Retina (tissue), 1 donor: ENCODE results near the gene IMMP2L.
"Not testable (repeated sequence)": the region's sequence is repeated elsewhere in the genome, so short reads cannot be mapped to it uniquely, and the experiment has no call there.

Source experiments
- DNase-seq: peaks from one replicate; pipeline ENCODE4 v3.0.0-alpha.2; 2016

The IMMP2L gene

DNA sequence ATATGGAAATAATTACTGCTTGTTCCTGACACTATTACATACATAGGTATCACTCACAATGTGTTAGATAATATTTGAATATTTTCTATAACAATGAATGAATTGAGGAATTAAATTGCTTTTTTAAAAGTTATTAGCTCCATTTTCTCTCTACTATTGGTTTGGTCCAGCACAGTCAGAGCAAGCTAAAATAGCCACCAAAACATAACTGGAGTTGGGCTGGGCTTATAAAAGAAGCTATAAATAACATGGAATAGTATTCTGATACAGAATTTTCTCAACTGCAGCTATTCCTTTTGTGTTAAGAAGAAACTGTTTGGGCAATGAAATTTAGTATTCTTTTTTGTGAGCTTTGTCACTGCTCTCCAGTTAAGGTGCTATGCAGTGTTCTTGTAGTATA lies 614.0 kb downstream of the IMMP2L start:
- no peak for DNase-seq

DNA sequence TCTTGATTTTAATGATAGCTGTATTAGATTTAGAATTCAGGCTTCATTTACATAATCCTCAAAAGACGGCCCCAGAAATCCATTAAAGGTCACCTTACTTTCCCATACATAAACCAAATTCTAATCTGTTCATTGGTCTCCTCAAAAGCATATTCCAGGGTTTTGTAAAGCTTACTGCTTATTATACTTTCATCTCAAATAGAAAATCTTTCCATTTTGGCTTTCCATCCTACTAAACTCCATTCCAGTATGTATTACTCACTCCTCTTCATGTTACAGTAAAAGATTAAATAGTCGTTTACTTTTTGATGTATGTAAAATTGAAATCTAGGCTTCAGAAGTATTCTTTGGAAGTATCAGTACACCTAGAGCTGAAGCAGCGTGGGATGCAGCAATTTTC lies 614.9 kb downstream of the IMMP2L start:
- DNase-seq = no peak

DNA sequence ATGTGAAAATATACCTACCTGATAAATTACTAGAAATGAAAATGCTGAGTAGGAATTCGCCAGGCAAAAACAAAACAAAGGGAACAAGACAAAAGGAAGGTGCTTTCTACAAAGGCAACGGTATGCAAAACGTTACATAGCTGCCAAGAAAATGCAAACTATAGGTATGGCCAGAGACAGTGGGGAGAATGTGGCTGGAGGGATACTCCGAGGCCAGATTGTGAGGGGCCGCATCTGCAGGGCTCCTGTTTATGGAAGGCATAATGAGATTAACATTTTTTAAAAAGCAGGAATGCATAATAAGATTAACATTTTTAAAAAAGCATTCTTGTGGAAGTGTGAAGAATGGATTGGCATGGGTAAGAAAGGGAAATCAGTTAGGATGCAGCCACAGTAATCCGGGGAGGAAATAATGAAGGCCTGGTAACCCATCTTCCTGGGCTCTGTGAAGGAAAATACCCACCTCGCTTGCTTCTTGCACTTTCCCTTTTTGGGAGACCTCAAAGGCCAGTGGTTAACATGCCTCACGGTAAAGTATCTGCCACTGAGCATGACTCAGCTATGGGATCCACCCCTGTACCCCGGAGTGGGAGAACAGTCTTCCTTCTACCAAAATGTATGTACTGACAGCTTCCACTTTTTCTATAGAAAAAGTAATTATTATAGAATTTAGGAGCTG lies 617.2 kb downstream of the IMMP2L start:
- DNase-seq = no peak

DNA sequence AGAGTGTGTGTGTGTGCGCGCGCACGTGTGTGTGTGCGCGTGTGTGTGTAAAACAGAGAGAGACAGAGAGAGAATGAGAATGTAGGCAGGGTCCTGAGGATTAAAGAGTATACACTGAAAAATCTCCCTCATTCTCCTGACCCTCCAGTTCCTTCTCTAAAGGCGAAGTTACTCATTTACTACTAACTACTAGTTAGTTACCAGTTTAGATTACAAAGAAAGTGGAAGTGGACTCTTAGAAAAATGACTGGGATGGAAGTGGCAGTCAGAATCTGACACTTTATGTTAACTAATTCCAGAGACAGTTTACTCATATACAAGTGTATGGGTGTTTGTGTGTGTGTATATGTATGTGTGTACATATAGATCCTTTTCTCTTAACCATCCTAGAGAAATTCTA lies 617.8 kb downstream of the IMMP2L start:
- DNase-seq = no peak

DNA sequence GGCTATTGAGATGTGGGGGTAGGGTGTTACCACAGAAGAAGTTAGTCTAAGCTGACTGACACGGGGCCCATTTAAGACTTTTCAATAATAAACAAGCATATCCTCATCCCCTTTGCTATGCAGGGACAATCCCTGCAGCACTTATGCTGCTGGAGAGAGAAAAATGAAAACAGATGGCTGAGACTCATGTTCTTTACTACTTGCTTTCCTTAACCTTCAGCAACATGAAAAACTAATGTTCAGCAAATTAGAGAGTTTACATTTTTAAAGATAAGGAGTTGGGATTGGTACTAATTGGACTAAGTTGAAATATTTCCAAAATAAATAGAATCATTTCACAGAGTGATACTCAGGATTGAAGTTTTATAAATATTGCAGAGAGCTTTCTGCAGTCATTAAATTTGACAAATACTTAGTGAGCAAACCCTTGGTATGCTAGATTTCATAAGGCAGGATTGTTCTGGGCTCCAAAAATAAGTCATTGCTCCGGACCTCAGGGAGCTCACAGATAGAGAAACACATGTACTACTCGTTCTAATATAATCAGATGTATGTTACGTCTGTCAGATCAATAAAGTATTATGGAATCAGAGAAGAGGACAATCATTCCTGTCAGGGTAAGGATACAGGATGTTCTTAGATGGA lies 618.5 kb downstream of the IMMP2L start:
- DNase-seq = no peak

DNA sequence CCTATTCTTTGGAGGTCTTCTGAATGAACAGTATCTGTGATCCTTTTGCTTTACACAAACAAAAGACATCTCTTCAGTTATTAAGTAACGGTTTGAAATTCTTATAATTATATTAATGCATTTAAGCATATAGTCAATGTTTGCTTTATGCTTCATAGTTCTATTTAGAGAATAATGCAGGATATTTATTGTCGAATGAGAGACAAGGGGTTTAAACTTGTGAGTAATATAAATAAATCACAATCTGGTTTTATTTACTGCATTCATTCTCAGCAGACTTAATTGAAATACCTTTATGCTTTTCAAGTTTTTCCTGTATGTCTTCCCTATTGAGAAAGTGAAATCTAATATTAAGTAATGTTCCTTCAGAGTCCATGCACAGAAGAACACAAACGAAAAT lies 620.9 kb downstream of the IMMP2L start:
- DNase-seq = no peak

DNA sequence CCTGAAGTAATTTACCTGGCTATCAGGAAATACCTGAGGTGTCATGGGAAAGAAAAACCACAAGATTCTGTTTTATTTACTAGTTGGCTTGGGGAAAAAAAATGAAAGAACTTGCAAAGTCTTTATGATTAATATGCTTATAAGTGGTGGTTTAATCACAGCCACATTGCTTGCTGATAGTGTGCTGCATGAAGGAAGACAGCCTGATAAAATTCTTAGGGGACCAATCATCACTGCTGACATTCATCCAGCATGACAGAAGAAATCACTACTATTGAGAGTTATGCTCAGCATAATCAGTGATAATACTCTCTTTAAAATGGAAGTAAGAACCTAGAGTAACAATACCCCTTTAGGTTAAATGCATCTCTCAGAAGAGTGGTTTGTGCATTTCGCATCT lies 621.5 kb downstream of the IMMP2L start:
- DNase-seq = no peak

DNA sequence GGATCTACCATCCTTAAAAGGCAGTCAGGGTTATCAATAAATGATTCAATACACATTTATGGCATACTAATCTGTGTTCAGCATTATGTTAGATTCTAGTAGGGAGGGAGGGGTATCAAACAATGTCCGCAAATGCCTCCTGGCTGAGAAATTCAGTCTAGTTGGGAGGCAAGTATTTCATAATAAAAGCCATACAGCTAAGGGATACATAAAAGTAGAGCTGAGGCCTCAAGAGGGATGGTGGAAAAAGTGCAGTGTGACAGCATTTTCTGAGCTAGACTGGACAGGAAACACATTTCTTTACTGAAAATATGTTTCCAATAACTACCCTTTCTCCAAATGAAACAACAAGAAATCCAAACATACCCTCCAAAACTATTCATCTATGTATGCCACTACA lies 624.1 kb downstream of the IMMP2L start:
- no peak for DNase-seq

DNA sequence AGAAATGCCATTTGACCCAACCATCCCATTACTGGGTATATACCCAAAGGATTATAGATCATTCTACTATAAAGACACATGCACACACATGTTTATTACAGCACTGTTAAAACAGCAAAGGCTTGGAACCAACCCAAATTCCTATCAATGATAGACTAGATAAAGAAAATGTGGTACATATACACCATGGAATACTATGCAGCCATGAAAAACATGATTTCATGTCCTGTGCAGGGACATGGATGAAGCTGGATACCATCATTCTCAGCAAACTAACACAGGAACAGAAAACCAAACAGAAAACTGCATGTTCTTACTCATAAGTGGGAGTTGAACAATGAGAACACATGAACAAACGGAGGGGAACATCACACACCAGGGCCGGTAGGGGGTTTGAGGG lies 625.6 kb downstream of the IMMP2L start:
- not testable (repeated sequence) for DNase-seq

DNA sequence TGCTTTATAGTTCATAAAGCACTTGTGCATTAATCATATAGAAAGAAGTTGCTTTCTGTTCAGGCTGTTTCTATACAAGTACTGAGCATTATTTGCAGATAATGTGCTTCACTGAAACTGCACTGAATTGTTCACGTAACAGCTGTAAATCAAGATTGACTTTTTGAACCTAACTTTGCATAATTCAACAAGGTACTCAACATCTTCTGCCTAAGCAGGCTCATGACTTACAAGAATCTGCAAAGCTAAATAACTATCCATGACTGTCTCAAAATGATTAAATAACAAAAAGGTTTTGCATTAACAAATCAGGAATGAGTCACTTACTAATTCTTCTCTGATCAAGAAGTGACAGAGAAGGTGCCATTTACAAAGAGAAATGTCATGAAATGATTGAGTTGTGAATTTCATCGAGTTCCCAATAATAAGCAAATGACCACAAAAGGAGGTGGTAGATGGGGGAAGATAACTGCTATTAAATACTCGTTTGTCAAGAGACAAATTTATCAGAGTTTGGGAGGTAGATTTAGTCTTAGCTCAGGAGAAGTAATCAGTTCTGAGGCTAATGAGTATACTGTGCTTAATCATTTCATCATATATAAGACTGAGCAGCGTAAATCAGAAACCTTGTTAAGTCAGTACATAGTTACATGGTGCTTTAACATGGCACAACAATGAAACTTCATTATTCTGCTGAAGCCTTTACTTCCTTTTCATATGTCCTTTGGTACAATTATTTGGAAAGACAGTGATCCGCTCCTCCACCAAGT lies 632.6 kb downstream of the IMMP2L start:
- DNase-seq = no peak

DNA sequence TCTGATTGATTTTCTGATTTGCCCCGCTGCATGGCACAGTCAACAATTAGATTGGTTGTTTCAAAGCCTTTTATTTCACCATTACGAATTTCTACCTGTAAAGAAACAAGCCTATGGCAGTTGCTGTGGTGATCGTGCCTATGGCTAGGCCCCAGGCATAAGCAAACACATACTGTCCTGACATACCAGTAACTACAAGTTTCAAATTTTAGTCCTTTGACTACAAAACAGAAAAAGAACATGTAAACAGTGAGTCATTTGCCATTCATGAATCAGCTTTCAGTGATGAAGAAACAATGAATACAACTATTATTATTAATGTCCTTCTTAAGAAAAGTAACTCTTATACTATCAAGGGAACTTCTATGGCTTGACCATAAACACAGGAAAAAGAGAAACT lies 639.4 kb downstream of the IMMP2L start:
- DNase-seq = no peak

DNA sequence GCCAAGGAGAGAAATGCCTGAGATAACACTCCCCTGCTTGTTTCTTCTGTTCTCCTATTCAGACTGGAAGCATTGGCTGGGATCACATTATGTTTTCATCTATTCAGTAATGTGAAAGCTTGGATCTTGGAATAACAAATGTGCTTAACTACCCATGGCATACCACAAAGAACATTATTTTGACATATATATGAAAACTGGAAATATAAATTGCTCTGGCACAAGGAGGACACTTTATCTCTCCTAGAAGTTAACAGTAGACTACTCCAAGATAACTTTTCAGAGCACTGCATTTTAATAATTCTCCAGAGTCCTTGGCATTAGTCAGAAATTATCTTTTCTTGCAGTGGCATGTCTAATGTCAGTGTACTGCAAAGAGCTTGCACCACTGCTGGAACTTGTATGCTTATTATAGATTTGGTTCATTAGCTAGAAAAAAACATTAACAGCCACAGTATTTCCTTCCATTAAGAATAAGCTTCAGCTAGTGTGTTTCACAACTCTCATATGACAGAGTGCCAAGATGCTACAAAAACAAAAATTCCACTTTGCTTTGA lies 640.6 kb downstream of the IMMP2L start:
- DNase-seq = no peak

DNA sequence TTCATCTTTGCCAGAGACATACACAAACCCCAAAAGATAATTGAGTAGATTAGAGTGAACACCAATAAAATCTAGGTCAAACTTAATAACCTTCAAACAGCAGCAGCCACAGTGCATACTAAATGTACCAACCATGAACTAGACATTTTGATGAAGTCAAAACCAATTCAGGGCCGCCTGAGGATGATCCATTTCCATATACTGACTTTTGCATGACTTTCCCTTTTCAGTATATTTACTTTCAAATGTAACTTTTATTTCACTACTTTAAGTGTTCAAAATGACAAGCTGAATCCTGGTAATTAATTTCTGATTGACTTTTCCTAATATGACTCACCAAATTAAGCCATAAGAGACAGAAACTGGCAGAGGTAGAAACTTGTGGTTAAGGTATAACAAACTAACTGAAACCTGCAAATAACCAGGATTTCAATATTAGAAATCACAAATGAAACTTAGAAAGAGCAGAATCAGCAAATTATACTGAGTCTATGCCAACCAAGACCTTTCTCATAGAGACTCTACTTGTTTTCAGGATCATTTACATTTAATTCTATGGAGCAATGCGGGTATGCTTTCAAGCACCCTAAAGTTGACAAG lies 643.2 kb downstream of the IMMP2L start:
- no peak for DNase-seq

DNA sequence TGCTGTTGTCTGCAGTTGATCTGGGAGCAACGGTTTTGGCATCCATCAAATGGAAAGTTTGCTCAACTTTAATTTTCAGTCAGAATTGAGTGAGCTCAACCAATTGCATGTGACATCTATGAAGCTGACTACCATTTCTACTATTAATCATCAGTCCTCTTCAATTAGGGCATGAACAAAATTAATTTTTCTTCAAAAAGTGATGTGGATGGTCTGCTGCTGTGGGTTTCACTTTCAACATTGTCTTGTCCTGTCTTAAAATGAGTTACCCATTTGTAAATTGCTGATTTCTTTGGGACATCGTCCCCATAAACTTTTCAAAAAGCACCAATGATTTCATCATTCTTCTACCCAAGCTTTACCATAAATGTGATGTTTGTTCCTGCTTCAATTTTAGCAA lies 648.0 kb downstream of the IMMP2L start:
- DNase-seq = no peak

DNA sequence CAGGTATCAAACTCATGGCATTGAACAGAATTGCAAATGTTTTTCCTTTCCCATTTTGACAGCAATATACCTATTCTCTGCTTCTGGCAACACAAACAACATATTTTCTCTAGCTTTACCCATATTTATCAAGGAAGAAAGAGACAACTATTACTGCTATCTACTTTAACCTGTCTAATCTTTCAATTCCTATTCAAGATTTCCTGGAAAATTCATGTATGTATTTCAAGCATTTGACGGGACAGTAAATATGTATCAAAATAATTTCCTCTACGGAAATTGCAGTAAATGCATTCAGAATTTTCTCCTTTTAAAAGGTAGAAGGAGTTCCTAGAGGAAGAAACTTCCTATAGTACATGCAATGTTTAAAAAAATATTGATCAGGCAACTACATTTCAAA lies 650.7 kb downstream of the IMMP2L start:
- DNase-seq = no peak

DNA sequence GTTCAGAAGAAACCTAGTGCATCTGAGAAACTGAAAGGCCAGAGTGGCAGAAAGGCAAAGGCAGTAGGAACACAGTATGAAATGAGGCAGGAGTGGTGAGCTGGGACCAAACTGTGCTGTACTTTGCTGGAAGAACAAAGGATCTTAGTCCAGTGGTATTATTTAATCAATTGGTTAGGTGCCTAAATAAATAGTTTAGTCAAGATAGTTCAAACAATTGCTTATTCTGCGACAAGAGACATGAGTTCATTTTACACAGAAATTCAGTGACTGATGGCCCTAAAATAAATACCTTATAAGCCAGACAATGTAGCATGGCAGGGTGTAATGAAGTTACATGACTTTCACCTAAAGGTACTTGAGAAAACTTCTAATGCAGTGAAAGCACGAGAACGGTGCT lies 653.2 kb downstream of the IMMP2L start:
- no peak for DNase-seq

DNA sequence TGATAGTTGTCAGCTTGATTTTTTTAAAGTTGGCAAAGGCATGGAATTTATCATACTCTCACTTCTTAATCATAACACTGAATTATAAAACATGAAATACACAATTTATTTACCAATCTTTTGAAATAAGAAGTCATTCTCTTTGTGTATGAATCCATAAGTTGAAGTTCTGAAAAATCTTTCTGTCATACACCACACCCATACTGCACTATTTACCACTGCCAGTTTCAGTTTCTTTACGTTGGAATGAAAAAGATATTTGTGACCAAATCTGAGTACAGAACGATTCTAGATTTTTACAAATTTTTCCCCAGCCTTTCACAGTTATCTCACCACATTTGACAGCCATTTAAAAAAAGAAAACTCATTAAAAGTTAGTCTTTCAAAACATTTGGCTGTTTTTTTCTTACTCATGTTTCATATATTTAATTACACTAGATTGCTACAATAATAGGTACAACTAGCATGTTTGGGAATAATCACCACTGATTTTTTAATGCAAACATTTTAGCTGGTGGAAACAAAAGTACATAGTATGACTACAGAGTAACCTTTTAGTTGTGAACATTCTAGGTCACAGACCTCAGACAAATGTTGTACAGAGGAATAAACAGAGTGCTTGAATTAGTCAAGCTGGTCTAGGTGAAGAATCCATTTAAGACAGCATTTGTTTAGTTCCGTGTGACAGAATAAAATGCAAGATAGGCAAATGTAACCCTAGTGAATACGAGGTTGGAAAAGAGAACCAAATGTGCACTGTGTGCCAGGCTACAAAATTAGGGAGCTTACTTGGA lies 656.3 kb downstream of the IMMP2L start:
- no peak for DNase-seq

DNA sequence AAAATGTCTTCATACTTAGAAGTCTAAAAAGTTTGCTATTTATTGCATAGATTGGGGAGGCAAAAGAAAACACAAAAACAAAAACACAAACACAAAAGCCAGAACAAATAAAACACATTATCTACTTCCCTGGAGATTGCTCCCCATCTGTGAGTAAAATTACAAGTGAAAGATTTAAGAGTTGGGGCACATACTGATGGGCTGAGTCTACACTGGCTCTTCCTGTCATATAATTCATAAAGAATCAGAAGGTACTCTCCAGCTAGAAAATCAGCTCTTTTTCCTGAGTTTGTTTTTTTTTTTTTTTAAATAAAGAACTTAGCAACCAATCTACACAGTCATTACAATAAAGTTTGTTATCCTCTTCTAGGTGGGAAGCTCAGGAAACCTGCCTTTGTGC lies 663.8 kb downstream of the IMMP2L start:
- DNase-seq = no peak

DNA sequence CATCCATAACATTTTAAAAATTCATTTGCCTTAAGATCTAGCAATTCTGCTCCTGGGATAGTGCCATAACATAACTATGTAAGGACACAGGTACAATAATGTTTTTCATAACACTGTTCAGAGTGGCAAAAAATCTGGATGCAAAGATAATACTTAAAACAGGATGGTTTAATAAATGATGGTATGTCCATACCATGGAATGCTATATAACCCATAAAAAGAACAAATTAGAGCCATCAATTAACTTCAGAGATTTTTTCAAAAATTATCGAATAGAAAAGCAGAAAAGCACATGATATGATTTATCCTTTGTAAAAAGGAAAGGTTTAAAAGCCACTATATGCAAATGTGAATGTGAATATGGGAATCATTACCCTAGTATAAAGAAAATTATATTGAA lies 664.8 kb downstream of the IMMP2L start:
- no peak for DNase-seq

DNA sequence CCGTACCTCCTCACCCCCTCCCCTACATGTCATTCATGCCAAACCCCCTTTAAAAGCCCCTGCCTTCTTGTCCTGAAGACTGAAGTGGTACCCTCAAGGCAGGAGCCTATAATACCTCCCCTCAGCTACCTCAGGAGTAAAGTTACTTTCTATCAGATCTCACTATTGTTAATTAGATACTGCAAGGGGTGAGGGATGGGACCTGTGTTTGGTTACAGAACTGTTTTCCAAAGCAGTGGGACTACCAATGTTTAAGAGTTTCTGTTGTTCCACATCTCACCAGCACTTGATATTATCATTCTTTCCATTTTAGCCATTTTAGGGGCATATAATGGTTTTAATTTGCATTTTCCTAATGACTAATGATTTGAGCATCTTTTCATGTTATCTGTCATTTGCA lies 668.2 kb downstream of the IMMP2L start:
- DNase-seq = no peak

DNA sequence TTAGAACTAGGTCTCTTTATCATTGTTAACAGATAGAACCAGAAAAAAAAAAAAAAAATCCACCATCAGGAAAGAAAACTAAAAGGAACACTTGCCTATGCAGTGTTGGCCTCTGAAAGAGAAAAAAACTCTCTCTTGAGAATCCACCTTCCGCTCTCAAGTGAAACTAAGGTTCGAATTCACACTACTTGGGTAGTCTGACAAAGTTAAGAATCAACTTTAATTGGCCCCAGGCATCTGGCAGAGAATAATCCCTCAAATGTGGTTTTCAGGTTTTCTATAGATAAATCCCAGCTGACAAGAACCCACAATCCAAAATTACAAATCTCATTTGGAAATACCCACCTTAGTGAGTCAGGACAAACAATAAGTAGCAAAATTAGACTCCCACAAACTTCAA lies 671.1 kb downstream of the IMMP2L start:
- no peak for DNase-seq

DNA sequence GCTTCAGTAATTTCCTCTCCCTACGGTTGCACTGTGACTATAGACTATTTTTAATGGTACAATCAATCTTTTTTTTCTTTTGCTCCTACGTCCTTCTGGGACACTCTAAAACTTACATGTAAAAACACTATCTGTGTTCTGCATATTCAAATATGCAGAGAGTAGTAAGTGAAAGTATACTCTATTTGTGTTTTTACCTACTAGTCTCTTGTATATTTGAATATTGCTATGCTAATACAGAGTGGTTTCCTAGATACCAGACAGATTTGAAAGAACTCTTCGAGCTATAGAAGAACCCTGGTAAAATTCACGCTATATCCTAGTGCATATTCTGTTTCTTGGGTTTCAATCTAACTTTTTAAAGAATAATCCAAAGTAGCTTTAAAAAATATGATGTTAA lies 672.2 kb downstream of the IMMP2L start:
- no peak for DNase-seq

DNA sequence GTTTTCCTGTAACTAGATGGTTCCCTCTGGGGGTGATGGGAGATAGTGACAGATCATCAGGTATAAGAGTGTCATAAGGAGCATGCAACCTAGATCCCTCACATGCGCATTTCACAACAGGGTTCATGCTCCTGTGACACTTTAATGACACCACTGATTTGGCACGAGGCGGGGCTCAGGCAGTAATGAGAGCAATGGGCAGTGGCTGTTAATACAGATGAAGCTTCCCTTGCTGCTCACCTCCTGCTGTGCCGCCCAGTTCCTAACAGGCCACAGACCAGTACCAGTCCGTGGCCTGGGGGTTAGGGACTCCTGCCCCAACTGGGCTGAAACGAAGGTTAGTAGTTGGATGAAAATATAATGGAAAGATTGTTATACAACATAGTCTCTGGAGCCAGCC lies 673.0 kb downstream of the IMMP2L start:
- no peak for DNase-seq
